ENCODE measurements around the gene METTL13. TPM values are rescaled to one million over a fixed set of nuclear protein-coding genes. Genes with fewer than 3 reads are reported as not detected.

METTL13 gene
- total and polyA plus RNA-seq, 2 donors (not counting 1 experiment from before 2014, with no cell fraction given), result 16.8 to 33.0 TPM

GRCh38 chr1:171740987-171741871 lies 40.2 kb upstream of the METTL13 start:
- peak overlapping the region; percentile 48 to 95 (median 93) for H3K4me3 ChIP-seq (ENCODE audit: control extremely low read depth in 1 of 5, extremely low read depth in 1 of 5, insufficient read depth in 1 of 5, low read depth in 2 of 5, low read length in 4 of 5)
- H3K36me3 ChIP-seq (replicated peaks in 1 of 2; ENCODE audit: control extremely low read depth in 1 of 2, control insufficient read depth in 1 of 2, extremely low read depth in 1 of 2, insufficient read depth in 2 of 2, low read length in 1 of 2), result peaks cover 0 to 18% of the 10 kb centered on the region in 2 experiments
- intact Hi-C loops (cut with micrococcal nuclease), result loop anchor here (5.0 kb wide), 1 partner anchor 701 kb away; the partner anchor contains the start of gene PIGC
- peaks cover 16% of the 10 kb centered on the region for H3K79me2 ChIP-seq (ENCODE audit: control insufficient read depth, insufficient read depth, low read length)
- peaks cover 40% of the 10 kb centered on the region for H3K4me1 Mint-ChIP-seq
- H2AFZ ChIP-seq (ENCODE audit: insufficient read depth, low read depth, low read length, poor library complexity, severe bottlenecking), result peak overlapping the region; percentile 94
- peak overlapping the region; percentile 100 for H3K4me3 Mint-ChIP-seq
- ChIA-PET CTCF (interaction anchor here (1.0 to 1.7 kb wide), 3 partner anchors 36 to 256 kb away, joined by 3 to 5 read pairs (median 3); partner anchors contain the start of gene PRRC2C), POLR2A (interaction anchor here (3.6 kb wide), 1 partner anchor 40 kb away, joined by 29 read pairs; the partner anchor contains the start of gene METTL13)
- H3K4me2 ChIP-seq (replicated peaks; ENCODE audit: low read depth, low read length, poor library complexity, severe bottlenecking), result peak overlapping the region; percentile 82
- peak; percentile 18 for ATAC-seq (ENCODE audit: low read depth)
- H4K20me1 ChIP-seq (ENCODE audit: control insufficient read depth, insufficient read depth, low read length, poor library complexity, severe bottlenecking), result no peaks in the 10 kb centered on the region
- TF ChIP-seq CTCF (IDR thresholded peaks at IDR 0.05) (no peak), EZH2 (IDR thresholded peaks at IDR 0.05; ENCODE audit: borderline replicate concordance, insufficient read depth, low read depth, low read length, poor library complexity, severe bottlenecking) (no peak)
- no peaks in the 10 kb centered on the region for H3K27me3 Mint-ChIP-seq
- H3K9me3 Mint-ChIP-seq (ENCODE audit: insufficient read depth), result no peaks in the 10 kb centered on the region
- DNase-seq, result peak; percentile 51
- no peaks in the 10 kb centered on the region for H3K27me3 ChIP-seq (replicated peaks in 1 of 4; ENCODE audit: control extremely low read depth in 1 of 4, control insufficient read depth in 3 of 4, insufficient read depth in 4 of 4, low read length in 3 of 4)
- H3K27ac Mint-ChIP-seq, result peak overlapping the region; percentile 100
- peak overlapping the region; percentile 93 for H3K9ac ChIP-seq (ENCODE audit: low read length)
- under 1% methylated on average over 23 of the region's 28 CpGs for WGBS (ENCODE audit: insufficient coverage)
- no peaks in the 10 kb centered on the region for H3K9me3 ChIP-seq (ENCODE audit: control extremely low read depth in 1 of 3, control insufficient read depth in 2 of 3, insufficient read depth in 1 of 3, low read length in 2 of 3)
- H3K27ac ChIP-seq (ENCODE audit: low read length in 2 of 2), result peak overlapping the region; percentile 91
- H3K4me1 ChIP-seq (ENCODE audit: control insufficient read depth in 2 of 2, insufficient read depth in 2 of 2, low read length in 2 of 2), result peaks cover 20 to 23% of the 10 kb centered on the region in 2 donors

Measured in B cell (primary cell).